ENCODE results near the gene CENPU.
A peak's percentile ranks its signal among the peaks of the same experiment; 100 is the strongest.
"Not testable (repeated sequence)": the region's sequence is repeated elsewhere in the genome, so short reads cannot be mapped to it uniquely, and the experiment has no call there.

Gene CENPU

DNA sequence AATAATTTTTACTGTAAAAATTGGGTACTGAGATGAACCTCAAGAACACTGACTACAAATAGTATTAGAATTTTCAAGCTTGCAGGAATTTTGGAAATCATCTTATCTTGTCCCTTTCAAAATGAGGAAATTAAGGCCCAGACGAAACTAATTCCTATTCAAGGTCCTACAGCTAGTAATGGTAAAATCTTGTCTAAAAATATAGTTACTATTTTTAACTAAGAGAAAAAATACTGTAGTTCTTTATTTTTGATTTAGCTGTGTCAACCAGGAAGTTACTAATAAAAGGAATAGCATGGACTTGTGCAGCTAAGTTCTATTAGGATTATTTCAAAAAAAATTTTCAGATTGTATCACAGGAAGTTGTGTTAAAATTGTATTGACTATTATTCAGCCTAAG is 71.7 kb downstream of the CENPU start:
- no peak for DNase-seq

DNA sequence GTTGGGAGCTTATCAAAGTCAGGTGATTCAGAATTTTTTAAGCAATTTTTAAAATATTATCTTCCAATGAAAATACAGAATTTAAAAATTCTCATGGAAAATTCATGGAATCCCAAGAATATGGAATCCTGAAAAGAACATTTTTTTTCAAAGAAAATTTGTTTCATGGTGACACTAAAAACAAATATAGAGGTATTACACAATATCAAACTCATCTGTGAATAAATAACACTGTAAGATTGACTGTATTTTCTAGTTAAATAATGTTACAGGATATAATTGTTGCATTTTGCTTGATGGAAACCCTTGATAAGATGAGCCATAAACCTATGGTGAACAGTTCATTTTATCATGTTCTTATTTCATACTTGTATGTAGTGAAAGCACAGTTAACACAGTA is 72.9 kb downstream of the CENPU start:
- DNase-seq: no peak

GRCh38 chr4:184657820-184658219 is 76.1 kb downstream of the CENPU start:
- not testable (repeated sequence) for DNase-seq

GRCh38 chr4:184657144-184657543 is 76.8 kb downstream of the CENPU start:
- no peak for DNase-seq

- DNase-seq: no peak
Observed at GRCh38 chr4:184655889-184656869, 77.7 kb downstream of the CENPU start.

- no peak for DNase-seq
Observed at GRCh38 chr4:184653650-184654049, 80.2 kb downstream of the CENPU start.

DNA sequence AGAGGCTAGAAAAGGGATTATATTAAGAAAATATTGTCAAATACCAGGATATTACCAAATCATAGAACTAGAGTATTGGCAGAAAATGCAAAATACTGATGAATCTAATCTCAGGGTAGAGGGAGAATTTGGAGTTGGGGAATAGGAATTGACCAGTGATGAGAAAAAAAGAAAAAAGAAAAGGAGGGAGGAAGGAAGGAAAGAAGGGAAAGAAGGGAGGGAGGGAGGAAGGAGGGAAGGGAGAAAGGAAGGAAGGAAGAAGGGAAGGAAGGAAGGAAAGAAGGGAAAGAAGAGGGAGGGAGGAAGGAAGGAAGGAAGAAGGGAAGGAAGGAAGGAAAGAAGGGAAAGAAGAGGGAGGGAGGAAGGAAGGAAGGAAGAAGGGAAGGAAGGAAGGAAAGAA is 81.2 kb downstream of the CENPU start:
- DNase-seq: not testable (repeated sequence)

GRCh38 chr4:184651899-184652298 is 82.0 kb downstream of the CENPU start:
- DNase-seq: no peak

DNA sequence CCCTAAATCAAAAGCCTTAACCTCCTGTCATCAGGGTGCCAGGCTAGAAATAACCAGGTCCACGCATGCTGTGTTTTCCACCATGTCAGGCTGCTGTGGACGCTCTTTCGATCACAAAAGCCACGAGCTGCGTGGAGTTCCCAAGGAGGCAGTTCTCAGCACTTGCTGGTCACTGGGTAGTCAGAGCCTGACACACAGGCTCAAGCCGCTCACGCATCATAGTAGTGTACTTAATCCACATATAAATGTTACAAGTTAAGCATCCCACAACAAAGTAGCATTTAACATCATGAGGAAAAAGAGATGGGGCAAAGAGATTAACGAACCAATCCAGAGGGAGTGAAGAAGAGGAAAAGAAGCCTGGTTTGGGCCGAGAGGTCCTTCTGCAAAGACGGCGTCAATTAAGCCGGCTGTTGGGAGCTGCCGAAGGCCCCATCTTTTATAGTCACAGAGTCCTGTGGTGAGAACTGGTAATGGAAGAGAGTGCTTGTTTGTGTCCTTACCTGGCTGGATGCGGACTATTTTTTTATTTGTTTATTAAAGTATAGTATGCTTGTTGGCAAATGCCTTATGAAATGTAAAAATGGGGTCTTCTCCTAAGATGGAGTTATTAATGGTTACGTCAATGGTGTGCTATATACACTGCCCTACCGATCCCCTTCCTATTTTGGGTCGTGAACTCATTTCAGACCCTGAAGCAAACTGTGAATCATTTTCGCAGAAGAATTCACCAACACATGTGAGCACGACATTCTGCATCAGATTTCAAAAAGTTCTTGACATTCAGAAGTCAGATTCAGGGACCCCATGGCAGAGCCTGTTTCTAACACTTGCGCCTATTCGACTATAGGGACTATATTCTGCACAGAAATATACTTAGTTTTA is 83.7 kb downstream of the CENPU start:
- peak; percentile 7 for DNase-seq

GRCh38 chr4:184649026-184649970 is 84.6 kb downstream of the CENPU start, which contains the start of the genes CASP3 and PRIMPOL:
TSS of gene CASP3 (minus strand) at chr4:184649447. CDS start at chr4:184638453, 10,994 bp downstream.
TSS of gene PRIMPOL (plus strand) at chr4:184649738. CDS start at chr4:184657141, 7,403 bp downstream.
- peak; percentile 96 for DNase-seq

GRCh38 chr4:184648313-184649025 is 85.4 kb downstream of the CENPU start:
- DNase-seq: peak; percentile 15

DNA sequence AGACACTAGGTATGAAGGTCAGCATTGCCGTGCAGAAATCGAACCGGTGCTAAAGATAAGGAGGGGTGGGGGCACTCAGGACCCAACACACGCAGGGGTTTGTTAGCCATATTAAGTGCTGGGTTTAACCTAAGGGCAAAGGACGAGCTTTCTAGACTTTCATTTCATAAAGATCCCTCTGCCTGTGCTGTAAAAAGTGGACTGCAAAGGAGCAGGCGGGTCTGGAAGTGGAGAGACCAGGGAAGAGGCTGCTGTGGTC is 85.9 kb downstream of the CENPU start:
- DNase-seq: no peak

GRCh38 chr4:184647266-184648053 is 86.4 kb downstream of the CENPU start:
- no peak for DNase-seq

GRCh38 chr4:184645904-184646610 is 87.8 kb downstream of the CENPU start:
- DNase-seq: no peak

- no peak for DNase-seq
Observed at GRCh38 chr4:184644553-184645307, 89.2 kb downstream of the CENPU start.
